ENCODE measurements around the gene TOP3A. TPM values are rescaled to one million over a fixed set of nuclear protein-coding genes. Genes with fewer than 3 reads are reported as not detected.

Gene TOP3A
- total and polyA plus RNA-seq, 2 of the 4 experiments (the other 2 are of a cell fraction): 13.4 to 21.3 TPM

DNA sequence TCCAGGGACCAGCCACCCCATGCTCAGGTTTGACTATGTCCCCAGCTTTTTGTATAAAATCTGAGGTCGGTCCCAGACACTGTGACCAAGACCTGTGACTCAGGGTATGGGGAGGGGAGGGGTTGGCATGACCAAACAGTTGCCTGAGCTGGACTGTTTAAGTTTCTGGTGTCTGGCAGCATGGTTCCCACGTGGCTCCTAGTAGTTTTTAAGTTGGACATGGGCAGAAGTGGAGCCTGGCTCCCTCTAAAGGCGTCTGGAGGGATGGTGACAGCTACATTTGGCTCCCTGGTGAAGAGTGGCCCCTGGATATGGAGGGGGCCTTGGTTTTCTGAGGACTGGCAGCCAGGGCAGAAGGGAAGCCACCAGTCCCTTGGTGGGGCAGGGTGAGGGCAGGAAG is 8.2 kb upstream of the TOP3A start:
- Histone ChIP-seq H3K14ac (replicated peaks; ENCODE audit: low read depth, low read length) (no peak overlapping the region), H3K4me1 (ENCODE audit: control insufficient read depth, insufficient read depth, low read length) (peaks cover 1% of the 10 kb centered on the region; the same call in 1 of the 2 replicates), H3K9me1 (ENCODE audit: insufficient read depth, low read length) (0 out of 2 replicates have a peak, but pooled peaks cover 1% of the 10 kb centered on the region), H4K91ac (ENCODE audit: insufficient read depth, low read depth, low read length) (no peak overlapping the region), H3K18ac (ENCODE audit: low read depth, low read length) (no peak overlapping the region), H3K23ac (ENCODE audit: low read depth, low read length) (no peak overlapping the region), H3K9ac (ENCODE audit: low read depth, low read length) (no peak overlapping the region), H3K56ac (ENCODE audit: extremely low read depth, insufficient read depth, low read length) (no peak overlapping the region), H2AFZ (replicated peaks; ENCODE audit: low read length, poor library complexity) (no peak overlapping the region), H3K27me3 (ENCODE audit: control insufficient read depth, insufficient read depth, low read length) (no peaks in the 10 kb centered on the region), H3K4me2 (ENCODE audit: low read depth, low read length) (no peak overlapping the region), H3K4ac (ENCODE audit: low read depth, low read length) (no peak overlapping the region), H2BK5ac (ENCODE audit: low read depth, low read length, poor library complexity, severe bottlenecking) (no peak overlapping the region), H2BK15ac (ENCODE audit: low read depth, low read length) (no peak overlapping the region), H3K36me3 (ENCODE audit: control insufficient read depth, insufficient read depth, low read length) (peaks cover 49% of the 10 kb centered on the region), H3K27ac (ENCODE audit: insufficient read depth, low read length) (no peak overlapping the region), H2BK20ac (ENCODE audit: low read depth, low read length) (no peak overlapping the region), H3K9me3 (ENCODE audit: control insufficient read depth, insufficient read depth, low read length) (no peaks in the 10 kb centered on the region), H3K79me1 (ENCODE audit: low read depth in 1 of 2, low read length in 2 of 2) (peaks cover 20 to 62% of the 10 kb centered on the region in 2 experiments), H3K4me3 (ENCODE audit: insufficient read depth, low read depth, low read length) (no peak overlapping the region), H2AK5ac (ENCODE audit: low read depth, low read length) (no peak overlapping the region), H2BK120ac (ENCODE audit: low read depth, low read length) (no peak overlapping the region), H4K8ac (ENCODE audit: low read depth in 2 of 2, low read length in 2 of 2) (no peak overlapping the region), H4K20me1 (ENCODE audit: insufficient read depth, low read length) (peaks cover 50% of the 10 kb centered on the region), H4K5ac (ENCODE audit: low read depth, low read length) (no peak overlapping the region), H2AK9ac (replicated peaks; ENCODE audit: low read depth, low read length, poor library complexity) (no peak overlapping the region)
- no TSS peak for BruUV-seq (replicated peaks)
- peak; percentile 18 for ATAC-seq (ENCODE audit: low read depth)
- peak; percentile 21 for DNase-seq
- ChIA-PET POLR2A (ENCODE audit: unreplicated experiment) (no interaction called here), CTCF (interaction anchor here (0.6 kb wide), 1 partner anchor 305 kb away, joined by 3 read pairs; no protein-coding TSS in a partner anchor)
- TF ChIP-seq MXI1 (IDR thresholded peaks at IDR 0.05; ENCODE audit: borderline replicate concordance, low read depth, low read length) (peak; percentile 64; the same call in 1 of the 2 replicates), MAFK (IDR thresholded peaks at IDR 0.05; ENCODE audit: low read depth, low read length) (no peak)
- TF ChIP-seq, protein P1, sequence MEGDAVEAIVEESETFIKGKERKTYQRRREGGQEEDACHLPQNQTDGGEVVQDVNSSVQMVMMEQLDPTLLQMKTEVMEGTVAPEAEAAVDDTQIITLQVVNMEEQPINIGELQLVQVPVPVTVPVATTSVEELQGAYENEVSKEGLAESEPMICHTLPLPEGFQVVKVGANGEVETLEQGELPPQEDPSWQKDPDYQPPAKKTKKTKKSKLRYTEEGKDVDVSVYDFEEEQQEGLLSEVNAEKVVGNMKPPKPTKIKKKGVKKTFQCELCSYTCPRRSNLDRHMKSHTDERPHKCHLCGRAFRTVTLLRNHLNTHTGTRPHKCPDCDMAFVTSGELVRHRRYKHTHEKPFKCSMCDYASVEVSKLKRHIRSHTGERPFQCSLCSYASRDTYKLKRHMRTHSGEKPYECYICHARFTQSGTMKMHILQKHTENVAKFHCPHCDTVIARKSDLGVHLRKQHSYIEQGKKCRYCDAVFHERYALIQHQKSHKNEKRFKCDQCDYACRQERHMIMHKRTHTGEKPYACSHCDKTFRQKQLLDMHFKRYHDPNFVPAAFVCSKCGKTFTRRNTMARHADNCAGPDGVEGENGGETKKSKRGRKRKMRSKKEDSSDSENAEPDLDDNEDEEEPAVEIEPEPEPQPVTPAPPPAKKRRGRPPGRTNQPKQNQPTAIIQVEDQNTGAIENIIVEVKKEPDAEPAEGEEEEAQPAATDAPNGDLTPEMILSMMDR (conservative IDR thresholded peaks at IDR 0.05; ENCODE audit: low read depth, low read length): 0 out of 2 replicates have a peak, but pooled peaks have one; percentile 9
- dilution Hi-C loops (cut with HindIII; ENCODE audit: low sequenced_read_pairs, unreplicated experiment): no loop called here
- intact Hi-C loops (cut with micrococcal nuclease): no loop called here
- 67% methylated on average over 1 of the region's 3 CpGs; no CpG with 5 or more reads in 1 of the 2 experiments for WGBS, 2 experiments (ENCODE audit: extremely low coverage in 2 of 2, insufficient read length in 1 of 2)
- in situ Hi-C loops (cut with MboI; ENCODE audit: low sequenced_read_pairs): no loop called here

All from IMR-90 (cell line).